ENCODE results near the gene FANCC.
"Not testable (repeated sequence)": the region's sequence is repeated elsewhere in the genome, so short reads cannot be mapped to it uniquely, and the experiment has no call there.

Gene FANCC

DNA sequence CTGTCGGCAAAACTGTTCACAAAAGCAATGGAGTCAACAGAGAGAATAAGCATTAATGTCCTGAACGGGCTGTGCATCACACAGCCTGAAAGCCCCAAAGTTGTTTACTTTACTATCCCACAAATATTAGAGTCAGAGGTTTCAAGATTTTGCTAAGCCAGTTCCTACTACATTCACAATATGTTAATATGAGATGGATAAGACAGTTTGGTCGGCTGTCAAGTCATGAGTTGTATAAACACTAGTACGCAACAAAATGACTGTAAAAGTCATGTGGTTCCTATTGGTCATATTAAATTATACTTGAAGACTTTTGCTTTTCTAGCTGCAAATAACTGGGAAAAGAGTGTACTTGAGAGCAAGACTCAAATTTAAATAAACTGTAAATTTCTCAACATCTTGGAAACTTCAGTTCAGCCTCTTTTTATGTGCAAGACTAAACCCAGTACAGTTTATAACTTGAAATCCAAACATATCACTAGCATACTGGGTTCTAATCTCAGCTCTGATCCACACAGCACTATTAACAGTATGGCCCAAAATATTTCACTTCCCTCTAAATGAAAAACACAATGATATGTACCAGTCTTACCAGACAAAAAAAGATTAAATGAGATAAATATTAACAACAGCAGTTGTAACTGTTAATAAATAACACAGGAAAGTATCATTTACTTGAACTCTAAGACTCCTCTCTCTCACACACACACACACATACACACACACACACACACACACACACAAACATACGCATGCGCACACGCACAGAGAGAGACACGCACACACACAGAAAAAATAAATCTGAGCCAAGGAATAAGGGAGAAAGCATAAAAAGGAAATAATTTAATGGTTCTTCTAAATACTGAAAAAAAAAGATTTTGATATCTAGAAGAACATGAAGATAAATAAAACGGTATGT lies 33.1 kb downstream of the FANCC start:
- DNase-seq: no peak

DNA sequence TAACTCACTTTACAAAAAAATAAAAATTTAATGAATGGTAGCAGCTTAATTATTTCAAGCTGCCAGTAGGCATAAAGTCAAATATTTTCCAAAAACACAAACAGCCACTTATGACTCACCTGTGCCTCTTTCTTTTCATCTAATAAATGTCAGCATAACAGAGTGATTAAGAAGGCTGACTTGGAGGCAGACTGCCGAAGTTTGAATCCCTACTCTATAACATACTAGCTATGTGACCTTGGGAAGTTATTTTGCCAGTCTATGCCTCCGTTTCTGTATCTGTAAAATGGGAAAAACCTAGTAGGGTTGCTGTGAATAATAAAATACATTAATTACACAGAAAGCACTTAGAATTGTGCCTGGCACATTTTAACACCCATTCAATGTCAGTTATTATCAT lies 33.8 kb downstream of the FANCC start:
- no peak for DNase-seq

GRCh38 chr9:95282332-95282731 lies 35.2 kb downstream of the FANCC start:
- no peak for DNase-seq

GRCh38 chr9:95280745-95281144 lies 36.8 kb downstream of the FANCC start:
- DNase-seq: no peak

- no peak for DNase-seq
Observed at GRCh38 chr9:95277509-95277908, 40.0 kb downstream of the FANCC start.

DNA sequence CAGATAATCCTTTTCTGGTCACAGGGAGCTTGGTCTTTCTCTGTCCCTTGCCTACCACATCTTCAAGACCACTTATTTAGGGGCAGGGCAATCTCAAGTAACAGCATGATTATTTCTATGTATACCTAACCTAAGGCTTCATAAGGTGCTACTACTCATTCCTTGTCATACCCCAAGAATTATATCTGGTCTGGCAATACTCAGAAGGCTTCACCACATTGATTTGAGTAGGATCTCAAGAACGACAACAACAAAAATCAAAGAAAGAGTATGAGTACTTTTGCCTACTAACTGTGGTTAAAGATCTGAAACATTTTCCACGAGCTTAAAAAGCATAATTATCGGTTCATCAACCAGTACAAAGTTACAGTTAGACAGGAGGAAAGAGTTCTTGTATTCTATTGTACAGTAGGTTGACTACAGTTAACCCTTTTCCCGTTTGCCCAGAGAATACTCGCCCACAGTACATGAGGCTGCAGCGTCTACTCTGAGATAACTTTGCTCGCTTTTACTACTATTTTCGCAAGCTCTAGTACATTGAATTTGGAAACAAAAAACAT lies 41.0 kb downstream of the FANCC start:
- no peak for DNase-seq

DNA sequence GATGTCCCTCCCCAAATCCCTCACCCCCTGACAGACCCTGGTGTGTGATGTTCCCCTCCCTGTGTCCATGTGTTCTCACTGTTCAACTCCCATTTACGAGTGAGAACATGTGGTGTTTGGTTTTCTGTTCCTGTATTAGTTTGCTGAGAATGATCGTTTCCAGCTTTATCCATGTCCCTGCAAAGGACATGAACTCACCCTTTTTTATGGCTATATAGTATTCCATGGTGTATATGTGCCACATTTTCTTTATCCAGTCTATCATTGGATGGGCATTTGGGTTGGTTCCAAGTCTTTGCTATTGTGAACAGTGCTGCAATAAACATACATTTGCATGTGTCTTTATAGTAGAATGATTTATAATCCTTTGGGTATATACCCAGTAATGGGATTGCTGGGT lies 43.3 kb downstream of the FANCC start:
- not testable (repeated sequence) for DNase-seq

- no peak for DNase-seq
Observed at GRCh38 chr9:95273369-95274022, 44.0 kb downstream of the FANCC start.

DNA sequence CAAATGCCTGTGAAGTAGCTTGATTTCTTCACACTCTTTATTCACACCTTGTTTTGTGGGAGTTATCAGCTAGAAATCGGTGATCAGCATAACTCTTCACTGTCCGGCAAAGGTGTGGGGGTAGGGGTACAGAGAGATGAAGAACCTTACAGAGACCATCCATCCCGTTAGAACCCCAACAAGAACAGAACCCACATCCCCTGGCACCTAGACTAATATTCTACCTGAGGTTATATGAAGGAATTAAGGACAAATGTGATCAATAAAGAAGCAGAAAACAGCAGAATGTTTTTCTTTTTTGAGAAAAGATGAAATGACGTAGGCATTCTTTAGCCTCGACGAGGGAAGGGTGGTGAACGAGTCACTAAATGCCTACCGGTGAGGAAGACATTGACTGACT lies 44.7 kb downstream of the FANCC start:
- DNase-seq: no peak

GRCh38 chr9:95270790-95271189 lies 46.7 kb downstream of the FANCC start:
- no peak for DNase-seq

DNA sequence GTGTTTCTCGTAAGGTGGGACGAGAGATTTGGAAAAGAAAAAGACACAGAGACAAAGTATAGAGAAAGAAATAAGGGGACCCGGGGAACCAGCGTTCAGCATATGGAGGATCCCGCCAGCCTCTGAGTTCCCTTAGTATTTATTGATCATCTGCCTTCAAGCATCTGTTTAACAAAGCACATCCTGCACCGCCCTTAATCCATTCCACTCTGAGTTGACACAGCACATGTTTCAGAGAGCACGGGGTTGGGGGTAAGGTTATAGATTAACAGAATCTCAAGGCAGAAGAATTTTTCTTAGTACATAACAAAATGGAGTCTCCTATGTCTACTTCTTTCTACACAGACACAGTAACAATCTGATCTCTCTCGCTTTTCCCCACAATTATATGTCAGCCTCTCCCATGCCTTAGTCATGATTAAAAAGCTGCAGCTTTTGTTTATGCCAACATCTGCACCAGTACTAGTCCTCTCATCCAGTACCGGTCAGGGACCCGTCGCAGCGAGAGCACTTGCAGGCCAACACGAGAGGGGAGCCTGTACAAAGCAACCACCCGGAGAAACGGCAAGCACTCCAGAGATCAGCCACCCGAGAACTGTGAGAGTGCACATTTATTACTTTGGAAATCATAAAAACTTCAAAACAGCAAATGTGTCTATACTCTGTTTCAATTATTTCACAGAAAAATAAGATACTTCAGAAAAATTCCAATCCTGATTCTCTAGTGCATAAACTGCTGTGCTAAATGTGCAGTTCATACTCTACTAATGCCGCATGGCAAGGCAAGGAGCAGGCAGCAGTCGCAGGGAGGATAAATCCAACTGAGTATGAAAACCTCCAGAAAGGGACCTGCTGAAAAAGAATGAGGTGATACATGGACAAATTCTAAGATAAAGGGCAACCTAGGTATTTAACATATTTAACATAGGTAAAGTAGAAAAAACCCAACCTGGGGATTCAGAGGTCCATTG lies 47.4 kb downstream of the FANCC start:
- DNase-seq: not testable (repeated sequence)

DNA sequence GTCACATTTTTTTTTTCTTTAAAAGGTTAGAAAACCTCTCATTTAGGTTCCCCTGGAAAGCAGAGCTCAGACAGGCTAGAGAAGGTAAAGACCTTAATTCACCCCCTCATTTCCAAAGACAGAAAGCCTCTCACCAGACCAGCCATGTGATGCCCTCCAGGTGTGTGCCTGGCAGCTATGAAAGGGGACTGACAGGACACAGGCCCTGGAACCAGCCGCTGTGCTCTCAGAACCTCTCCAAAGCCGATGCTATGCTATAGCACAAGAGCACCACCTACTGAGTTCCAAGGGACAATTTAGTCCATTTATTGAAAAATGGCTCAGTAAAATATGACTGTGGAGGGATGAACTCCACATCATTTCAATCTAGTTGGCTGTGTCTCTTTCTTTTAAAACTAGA lies 48.8 kb downstream of the FANCC start:
- peak in 10 of 56 donors; percentile 1 to 15 (median 7) for DNase-seq

GRCh38 chr9:95266649-95267048 lies 50.9 kb downstream of the FANCC start:
- no peak for DNase-seq

- no peak for DNase-seq
Observed at GRCh38 chr9:95265960-95266359, 51.5 kb downstream of the FANCC start.

DNA sequence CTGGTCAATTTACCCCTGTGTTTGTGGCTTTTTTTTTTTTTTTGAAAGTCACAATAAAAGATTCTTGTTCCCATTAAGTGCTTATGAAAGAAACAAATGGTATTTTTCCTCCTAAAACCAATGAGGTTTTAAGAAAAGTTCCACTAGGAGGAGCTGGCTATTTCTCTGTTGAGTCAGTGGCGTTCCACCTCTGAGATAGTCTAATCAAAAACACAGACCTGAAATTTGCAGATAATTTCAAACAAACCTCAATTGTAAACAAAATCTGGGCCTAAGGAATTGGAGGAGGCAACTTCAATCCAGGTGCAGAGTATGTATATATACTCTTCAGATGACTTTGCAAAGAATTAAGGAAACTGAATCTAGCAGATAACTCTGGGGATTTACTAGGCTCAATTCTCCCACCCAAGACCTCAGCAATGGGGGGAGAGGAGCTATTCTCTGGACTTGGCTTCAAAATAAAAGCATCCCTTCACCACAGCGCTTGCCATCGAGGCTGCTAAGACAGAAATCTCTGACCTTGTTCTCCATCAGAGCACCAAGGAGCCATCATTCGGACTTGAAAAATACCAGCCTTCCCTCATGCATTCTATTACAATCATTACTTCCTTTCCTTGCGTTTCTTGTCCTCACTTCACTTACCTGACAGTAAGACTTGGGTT lies 52.4 kb downstream of the FANCC start:
- DNase-seq: no peak

DNA sequence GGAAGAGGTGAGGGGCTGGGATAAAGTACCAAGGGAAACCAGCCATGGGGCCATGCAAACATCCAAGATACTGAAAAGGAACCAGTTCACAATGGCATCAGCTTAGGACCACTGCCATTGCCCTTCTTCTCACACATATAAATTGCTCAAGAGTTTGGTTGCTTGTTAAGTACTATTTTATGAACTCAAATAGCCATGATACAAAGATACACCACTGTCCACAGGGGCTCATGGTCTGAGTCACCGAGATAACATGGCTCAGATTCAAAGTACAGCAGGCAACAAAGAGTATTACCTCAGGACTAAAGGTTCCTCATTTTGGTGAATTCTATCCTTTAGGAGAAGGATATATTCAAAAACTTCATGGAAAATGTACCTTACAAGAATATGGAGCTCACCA lies 55.6 kb downstream of the FANCC start:
- DNase-seq: no peak

DNA sequence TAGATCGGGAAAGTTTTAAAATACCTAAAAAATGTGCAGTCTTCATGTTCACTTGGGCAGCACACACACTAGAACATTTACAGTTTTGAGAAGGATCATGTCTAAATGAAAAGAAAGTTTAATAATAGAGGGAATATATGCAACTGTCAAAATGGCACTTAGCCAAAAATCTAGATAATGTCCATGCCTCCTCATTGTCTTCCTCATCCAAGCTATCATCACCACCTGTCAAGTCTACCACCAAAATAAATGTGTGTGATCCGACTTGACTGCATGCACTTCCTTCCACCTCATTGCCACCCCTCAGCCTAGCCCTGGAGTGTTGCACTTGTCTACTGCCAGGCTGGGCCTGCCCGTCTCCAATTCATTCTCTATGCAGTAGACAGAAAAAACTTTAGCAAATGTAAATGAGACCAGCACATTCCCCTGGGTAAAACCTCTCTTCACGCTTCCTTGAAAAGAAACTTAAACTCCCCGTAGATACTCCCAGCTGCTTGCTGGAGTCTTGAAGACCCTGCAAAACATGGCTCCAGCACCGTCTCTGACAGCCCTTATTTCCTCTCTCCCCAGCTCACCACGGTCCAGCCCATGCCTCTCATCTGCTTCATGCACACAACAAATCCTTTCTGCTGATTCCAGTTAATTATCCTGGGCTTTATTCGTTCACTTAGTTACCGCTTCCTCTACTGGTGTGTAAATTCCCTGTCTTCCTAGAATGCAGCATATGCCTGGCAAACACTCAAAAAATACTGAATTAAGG lies 66.9 kb downstream of the FANCC start:
- no peak for DNase-seq

- no peak for DNase-seq
Observed at GRCh38 chr9:95249986-95250385, 67.5 kb downstream of the FANCC start.

- DNase-seq: no peak
Observed at GRCh38 chr9:95246547-95246946, 71.0 kb downstream of the FANCC start.

DNA sequence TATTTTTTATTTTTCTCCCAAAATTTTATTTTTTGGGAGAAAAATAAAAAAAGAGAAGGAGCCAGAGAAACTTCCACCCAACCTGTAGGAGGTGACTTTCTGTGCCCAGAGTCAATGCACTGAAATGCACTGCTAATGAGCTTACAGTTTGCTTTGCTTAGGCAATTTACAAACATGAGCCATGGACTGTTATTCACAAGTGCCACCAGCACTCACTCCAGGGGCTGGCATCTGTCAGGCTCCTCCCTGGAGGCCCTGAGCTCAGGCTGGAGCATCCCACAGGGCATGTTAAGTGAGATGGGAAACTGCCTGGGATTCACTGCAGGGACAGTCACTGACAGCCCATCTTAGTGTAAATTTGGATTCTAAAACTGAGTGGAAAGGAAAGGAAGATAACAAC lies 74.9 kb downstream of the FANCC start:
- no peak for DNase-seq

All from amygdala (tissue), 56 donors.